AG10803 (cell line): ENCODE results near the gene ADAMTS2.
A peak's percentile ranks its signal among the peaks of the same experiment; 100 is the strongest.

ENCODE experiments used
- DNase-seq: peaks from one replicate; pipeline ENCODE4 v3.0.0; 2010; ENCODE audit warnings: low read depth
- H3K4me3 ChIP-seq: 2 replicates; pipeline ENCODE4 v1.5.1; 2011; ENCODE audit warnings: mild to moderate bottlenecking, low read length, control low read depth
- CTCF ChIP-seq: conservative IDR thresholded peaks from 2 replicates; pipeline ENCODE4 v1.5.1; 2011; ENCODE audit warnings: mild to moderate bottlenecking, low read length, control low read depth, inconsistent platforms

The ADAMTS2 gene

GRCh38 chr5:179241764-179242370 lies 103.4 kb downstream of the ADAMTS2 start:
- TF ChIP-seq CTCF, result no peak
- DNase-seq, result no peak
- no peak overlapping the region for H3K4me3 ChIP-seq

DNA sequence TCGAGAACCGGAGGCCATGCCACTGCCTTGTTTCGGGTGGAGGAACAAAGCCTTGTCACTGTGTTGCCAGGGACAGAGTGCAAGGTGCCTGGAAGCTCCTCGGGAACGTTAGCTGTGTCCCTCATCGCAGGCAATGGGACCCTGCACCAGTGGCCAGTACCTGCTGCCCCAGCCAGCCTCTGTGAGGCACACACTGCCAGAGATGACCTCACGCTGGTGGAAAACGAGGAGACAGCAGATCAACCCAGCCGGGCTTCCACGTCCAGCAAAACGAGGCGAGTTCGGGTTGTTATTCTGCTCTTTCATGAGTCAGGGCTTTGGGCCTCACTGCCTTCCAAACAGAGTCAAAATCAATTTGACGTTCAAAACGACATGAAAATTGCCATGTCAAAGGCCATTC lies 104.1 kb downstream of the ADAMTS2 start:
- peak; percentile 39 for DNase-seq
- no peak for TF ChIP-seq CTCF
- H3K4me3 ChIP-seq, result no peak overlapping the region; the same call in 1 of the 2 replicates

GRCh38 chr5:179240561-179240960 lies 104.7 kb downstream of the ADAMTS2 start:
- H3K4me3 ChIP-seq, result no peak overlapping the region
- no peak for TF ChIP-seq CTCF

DNA sequence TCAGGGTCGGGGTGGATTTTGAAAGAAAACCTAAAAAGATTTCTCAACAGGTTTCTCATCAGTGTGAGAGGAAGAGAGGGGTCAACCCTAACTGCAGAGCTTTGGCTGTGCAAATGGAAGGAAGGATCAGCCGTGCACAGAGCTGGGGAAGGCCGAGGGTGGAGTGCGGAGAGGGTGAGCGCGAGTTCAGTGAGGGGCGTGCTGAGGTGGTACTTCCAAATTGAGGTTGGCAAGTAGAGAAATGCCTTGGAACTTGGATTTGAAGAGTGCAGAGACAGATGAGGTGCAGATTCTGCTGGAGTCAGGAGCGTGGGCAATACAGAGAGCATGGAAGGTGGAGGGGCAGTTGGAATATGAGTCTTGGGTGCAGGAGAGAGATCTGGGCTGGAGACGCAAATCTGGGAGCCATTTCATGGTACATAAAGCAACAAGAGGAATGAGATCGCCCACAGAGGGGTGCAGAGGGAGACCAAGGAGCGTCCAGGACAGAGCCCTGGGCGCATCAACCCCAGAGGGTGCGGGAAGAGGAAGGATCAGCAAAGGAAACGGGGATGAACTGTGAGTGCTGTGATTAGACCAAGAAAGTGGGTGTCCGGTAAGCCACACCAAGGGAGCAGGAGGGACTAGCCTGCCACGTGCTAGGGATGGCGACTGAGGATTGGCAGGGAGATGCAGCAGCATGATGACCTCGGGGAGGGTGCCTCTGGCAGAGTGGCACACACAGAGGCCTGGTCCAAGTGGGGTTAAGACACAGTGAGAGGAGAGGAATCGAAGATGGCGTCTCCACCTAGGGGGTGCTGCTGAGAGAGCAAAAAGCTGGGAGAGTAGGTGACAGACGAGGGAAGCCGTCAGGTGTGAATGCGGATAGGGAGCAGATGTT lies 105.8 kb downstream of the ADAMTS2 start:
- H3K4me3 ChIP-seq, result no peak overlapping the region
- DNase-seq, result no peak
- no peak for TF ChIP-seq CTCF

More at GRCh38 chr5:179240561-179240960, 104.7 kb downstream of the ADAMTS2 start:
- no peak for DNase-seq

DNA sequence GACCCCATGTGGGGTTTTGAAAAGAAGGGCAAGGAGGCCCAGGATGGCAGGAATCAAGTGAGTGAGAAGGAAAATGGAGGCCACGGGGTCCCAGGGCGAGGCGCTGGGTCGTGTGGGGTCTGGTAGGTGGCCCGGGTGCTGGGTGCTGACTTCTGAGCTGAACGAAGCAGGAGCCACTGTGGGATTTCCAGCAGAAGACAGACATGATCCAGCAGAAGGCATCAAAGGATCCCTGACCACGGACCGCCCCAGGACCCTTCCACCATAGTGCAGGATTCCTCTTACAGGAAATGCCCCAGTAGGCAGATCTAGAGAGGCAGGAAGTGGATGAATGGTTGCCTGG lies 106.7 kb downstream of the ADAMTS2 start:
- no peak for TF ChIP-seq CTCF
- no peak overlapping the region for H3K4me3 ChIP-seq
- no peak for DNase-seq

GRCh38 chr5:179237770-179238627 lies 107.3 kb downstream of the ADAMTS2 start:
- no peak for TF ChIP-seq CTCF
- no peak for DNase-seq
- no peak overlapping the region for H3K4me3 ChIP-seq
